ENCODE results near the gene ZSWIM8. TPM values are rescaled to one million over a fixed set of nuclear protein-coding genes. Genes with fewer than 3 reads are reported as not detected.

The ZSWIM8 gene
- total RNA-seq, 1 donor from 2014 or later: 30.5 TPM

GRCh38 chr10:73750819-73751218, 34.6 kb upstream of the ZSWIM8 start:
- H2AFZ ChIP-seq (replicated peaks): no peak overlapping the region
- no peak overlapping the region for H3K27ac ChIP-seq
- peaks cover 18% of the 10 kb centered on the region for H3K79me2 ChIP-seq (ENCODE audit: low read depth)
- no peak for TF ChIP-seq EZH2phosphoT487 (IDR thresholded peaks at IDR 0.05)
- TF ChIP-seq, protein P1, sequence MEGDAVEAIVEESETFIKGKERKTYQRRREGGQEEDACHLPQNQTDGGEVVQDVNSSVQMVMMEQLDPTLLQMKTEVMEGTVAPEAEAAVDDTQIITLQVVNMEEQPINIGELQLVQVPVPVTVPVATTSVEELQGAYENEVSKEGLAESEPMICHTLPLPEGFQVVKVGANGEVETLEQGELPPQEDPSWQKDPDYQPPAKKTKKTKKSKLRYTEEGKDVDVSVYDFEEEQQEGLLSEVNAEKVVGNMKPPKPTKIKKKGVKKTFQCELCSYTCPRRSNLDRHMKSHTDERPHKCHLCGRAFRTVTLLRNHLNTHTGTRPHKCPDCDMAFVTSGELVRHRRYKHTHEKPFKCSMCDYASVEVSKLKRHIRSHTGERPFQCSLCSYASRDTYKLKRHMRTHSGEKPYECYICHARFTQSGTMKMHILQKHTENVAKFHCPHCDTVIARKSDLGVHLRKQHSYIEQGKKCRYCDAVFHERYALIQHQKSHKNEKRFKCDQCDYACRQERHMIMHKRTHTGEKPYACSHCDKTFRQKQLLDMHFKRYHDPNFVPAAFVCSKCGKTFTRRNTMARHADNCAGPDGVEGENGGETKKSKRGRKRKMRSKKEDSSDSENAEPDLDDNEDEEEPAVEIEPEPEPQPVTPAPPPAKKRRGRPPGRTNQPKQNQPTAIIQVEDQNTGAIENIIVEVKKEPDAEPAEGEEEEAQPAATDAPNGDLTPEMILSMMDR (IDR thresholded peaks at IDR 0.05): no peak
- no peak for TF ChIP-seq EZH2 (IDR thresholded peaks at IDR 0.05)
- H3K36me3 ChIP-seq: peaks cover 7% of the 10 kb centered on the region
- no peaks in the 10 kb centered on the region for H3K9me3 ChIP-seq (ENCODE audit: low read depth)
- H4K20me1 ChIP-seq (ENCODE audit: low read depth): peaks cover 5% of the 10 kb centered on the region
- H3K4me2 ChIP-seq: no peak overlapping the region
- no peaks in the 10 kb centered on the region for H3K27me3 ChIP-seq
- no peaks in the 10 kb centered on the region for H3F3A ChIP-seq (ENCODE audit: low read depth)
- Mint-ChIP-seq H3K9me3 (no peaks in the 10 kb centered on the region), H3K4me1 (peaks cover 5% of the 10 kb centered on the region), H3K36me3 (peaks cover 12% of the 10 kb centered on the region), H3K27ac (no peak overlapping the region), H3K27me3 (ENCODE audit: insufficient read depth, low read depth) (no peaks in the 10 kb centered on the region), H3K4me3 (no peak overlapping the region)
- H3K4me3 ChIP-seq: no peak overlapping the region
- no peak overlapping the region for H3K9ac ChIP-seq
- DNase-seq (ENCODE audit: low spot score): no peak
- H3K4me1 ChIP-seq: no peaks in the 10 kb centered on the region

GRCh38 chr10:73756183-73756582, 29.2 kb upstream of the ZSWIM8 start:
- Histone ChIP-seq H4K20me1 (ENCODE audit: low read depth) (no peaks in the 10 kb centered on the region), H3K27ac (no peak overlapping the region), H3F3A (ENCODE audit: low read depth) (no peaks in the 10 kb centered on the region), H2AFZ (replicated peaks) (no peak overlapping the region), H3K27me3 (no peaks in the 10 kb centered on the region), H3K4me2 (no peak overlapping the region), H3K9ac (no peak overlapping the region), H3K9me3 (ENCODE audit: low read depth) (no peaks in the 10 kb centered on the region), H3K79me2 (ENCODE audit: low read depth) (no peaks in the 10 kb centered on the region), H3K4me1 (no peaks in the 10 kb centered on the region), H3K36me3 (peaks cover 7% of the 10 kb centered on the region), H3K4me3 (no peak overlapping the region)
- TF ChIP-seq EZH2phosphoT487 (IDR thresholded peaks at IDR 0.05) (no peak), EZH2 (IDR thresholded peaks at IDR 0.05) (no peak)
- TF ChIP-seq, protein P1 (IDR thresholded peaks at IDR 0.05): no peak
- Mint-ChIP-seq H3K9me3 (no peaks in the 10 kb centered on the region), H3K27me3 (ENCODE audit: insufficient read depth, low read depth) (no peaks in the 10 kb centered on the region), H3K36me3 (peaks cover 11% of the 10 kb centered on the region), H3K4me3 (no peak overlapping the region), H3K27ac (no peak overlapping the region), H3K4me1 (no peaks in the 10 kb centered on the region)
- DNase-seq (ENCODE audit: low spot score): no peak

- no peaks in the 10 kb centered on the region for H3K4me1 Mint-ChIP-seq
- Histone ChIP-seq H3K9me3 (ENCODE audit: low read depth) (no peaks in the 10 kb centered on the region), H2AFZ (replicated peaks) (no peak overlapping the region), H3K4me3 (no peak overlapping the region), H3K4me2 (no peak overlapping the region), H3K36me3 (no peaks in the 10 kb centered on the region), H3K27me3 (no peaks in the 10 kb centered on the region), H4K20me1 (ENCODE audit: low read depth) (no peaks in the 10 kb centered on the region), H3K79me2 (ENCODE audit: low read depth) (no peaks in the 10 kb centered on the region), H3K9ac (peak overlapping the region; percentile 24), H3K4me1 (no peaks in the 10 kb centered on the region), H3K27ac (no peak overlapping the region), H3F3A (ENCODE audit: low read depth) (no peaks in the 10 kb centered on the region)
- TF ChIP-seq EZH2 (IDR thresholded peaks at IDR 0.05) (no peak), EZH2phosphoT487 (IDR thresholded peaks at IDR 0.05) (no peak)
- TF ChIP-seq, protein P1 (IDR thresholded peaks at IDR 0.05): no peak
- H3K9me3 Mint-ChIP-seq: no peaks in the 10 kb centered on the region
- DNase-seq (ENCODE audit: low spot score): no peak
- H3K27me3 Mint-ChIP-seq (ENCODE audit: insufficient read depth, low read depth): no peaks in the 10 kb centered on the region
- peaks cover 20% of the 10 kb centered on the region for H3K36me3 Mint-ChIP-seq
- H3K4me3 Mint-ChIP-seq: no peak overlapping the region
- H3K27ac Mint-ChIP-seq: no peak overlapping the region
These were observed 26.5 kb upstream of the ZSWIM8 start for GRCh38 chr10:73758704-73759511.
